Measurements from ENCODE around the gene RPAP2. TPM values are rescaled to one million over a fixed set of nuclear protein-coding genes. Genes with fewer than 3 reads are reported as not detected.

Gene RPAP2
- total and polyA plus RNA-seq, 10 of the 15 experiments (the other 5 are each of a cell fraction or from before 2014, with no cell fraction given): 11.4 to 39.5 (median 21.7) TPM

GRCh38 chr1:92323473-92324453 lies 24.9 kb downstream of the RPAP2 start:
- DNase-seq (ENCODE audit: low read depth, low spot score) (no peak), FAIRE-seq (no peak), ATAC-seq (no peak)
- peaks cover 5% of the 10 kb centered on the region; the same call in 2 of the 3 replicates for H3K9me3 ChIP-seq (replicated peaks; ENCODE audit: control insufficient read depth, insufficient read depth, low read length)
- H3K27me3 ChIP-seq (replicated peaks in 1 of 2; ENCODE audit: control insufficient read depth in 2 of 2, insufficient read depth in 2 of 2, low read length in 1 of 2): no peaks in the 10 kb centered on the region
- H3K4me1 ChIP-seq (ENCODE audit: control insufficient read depth, insufficient read depth, low read length): no peaks in the 10 kb centered on the region
- H3K27ac ChIP-seq (ENCODE audit: control insufficient read depth, insufficient read depth): no peak overlapping the region
- ChIA-PET CTCF (interaction anchor here (1.2 kb wide), 1 partner anchor 33 kb away, joined by 3 read pairs; no protein-coding TSS in a partner anchor), SMC1A (ENCODE audit: uncharacterized antibody, unreplicated experiment) (no interaction called here), POLR2A (no interaction called here), RAD21 (ENCODE audit: unreplicated experiment) (no interaction called here)
- WGBS (ENCODE audit: insufficient coverage, insufficient replicate concordance, low lambda C conversion rate, missing lambda C conversion rate): 98% methylated on average over 7 of the region's 7 CpGs
- no peak overlapping the region for H3K9ac ChIP-seq (ENCODE audit: control insufficient read depth, insufficient read depth, low read length)
- no peak overlapping the region for H2AFZ ChIP-seq (ENCODE audit: control insufficient read depth, low read depth, low read length)
- BruUV-seq (replicated peaks): TSS peak; percentile 22
- H3K4me3 ChIP-seq: no peak overlapping the region
- in situ Hi-C loops (cut with MboI): no loop called here
- H3K79me2 ChIP-seq (ENCODE audit: control insufficient read depth, insufficient read depth, low read length): no peaks in the 10 kb centered on the region
- no peak overlapping the region for H3K4me2 ChIP-seq (ENCODE audit: control insufficient read depth, insufficient read depth)
- intact Hi-C loops (cut with micrococcal nuclease; ENCODE audit: unreplicated experiment): no loop called here
- H4K20me1 ChIP-seq (ENCODE audit: control insufficient read depth, insufficient read depth): no peaks in the 10 kb centered on the region
- peaks cover 4 to 15% of the 10 kb centered on the region in 2 experiments; a peak in 3 of 4 replicates for H3K36me3 ChIP-seq (ENCODE audit: control insufficient read depth in 2 of 2, insufficient read depth in 2 of 2, low read length in 1 of 2)
- TF ChIP-seq CEBPZ (IDR thresholded peaks at IDR 0.05; ENCODE audit: low read depth, low read length): no peak
- no peak for TF ChIP-seq RB1 (IDR thresholded peaks at IDR 0.05; ENCODE audit: borderline replicate concordance)
- TF ChIP-seq GABPA (IDR thresholded peaks at IDR 0.05; ENCODE audit: low read depth): no peak
- TF ChIP-seq ESRRA (IDR thresholded peaks at IDR 0.05; ENCODE audit: low read length): no peak
- TF ChIP-seq SMARCA5 (IDR thresholded peaks at IDR 0.05): no peak
- TF ChIP-seq DPF2 (IDR thresholded peaks at IDR 0.05): no peak
- no peak for TF ChIP-seq RAD51 (IDR thresholded peaks at IDR 0.05)
- TF ChIP-seq ZNF687 (IDR thresholded peaks at IDR 0.05): no peak
- no peak for TF ChIP-seq MYB (IDR thresholded peaks at IDR 0.05; ENCODE audit: borderline replicate concordance, low read depth, low read length)
- TF ChIP-seq, protein P1, sequence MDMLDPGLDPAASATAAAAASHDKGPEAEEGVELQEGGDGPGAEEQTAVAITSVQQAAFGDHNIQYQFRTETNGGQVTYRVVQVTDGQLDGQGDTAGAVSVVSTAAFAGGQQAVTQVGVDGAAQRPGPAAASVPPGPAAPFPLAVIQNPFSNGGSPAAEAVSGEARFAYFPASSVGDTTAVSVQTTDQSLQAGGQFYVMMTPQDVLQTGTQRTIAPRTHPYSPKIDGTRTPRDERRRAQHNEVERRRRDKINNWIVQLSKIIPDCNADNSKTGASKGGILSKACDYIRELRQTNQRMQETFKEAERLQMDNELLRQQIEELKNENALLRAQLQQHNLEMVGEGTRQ (IDR thresholded peaks at IDR 0.05; ENCODE audit: borderline replicate concordance, low read depth, low read length): no peak
- no peak for TF ChIP-seq ZNF622 (IDR thresholded peaks at IDR 0.05)
- TF ChIP-seq, protein P2, sequence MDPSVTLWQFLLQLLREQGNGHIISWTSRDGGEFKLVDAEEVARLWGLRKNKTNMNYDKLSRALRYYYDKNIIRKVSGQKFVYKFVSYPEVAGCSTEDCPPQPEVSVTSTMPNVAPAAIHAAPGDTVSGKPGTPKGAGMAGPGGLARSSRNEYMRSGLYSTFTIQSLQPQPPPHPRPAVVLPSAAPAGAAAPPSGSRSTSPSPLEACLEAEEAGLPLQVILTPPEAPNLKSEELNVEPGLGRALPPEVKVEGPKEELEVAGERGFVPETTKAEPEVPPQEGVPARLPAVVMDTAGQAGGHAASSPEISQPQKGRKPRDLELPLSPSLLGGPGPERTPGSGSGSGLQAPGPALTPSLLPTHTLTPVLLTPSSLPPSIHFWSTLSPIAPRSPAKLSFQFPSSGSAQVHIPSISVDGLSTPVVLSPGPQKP (IDR thresholded peaks at IDR 0.05; ENCODE audit: low read depth, low read length): no peak
